Uterus (tissue), 2 donors: Measurements from ENCODE around the gene MAGI2.

Source experiments
- POLR2A ChIP-seq, 2 donors: fragments of 450-650 bp; IDR thresholded peaks; one replicate each; pipeline ENCODE4 v1.6.1; 2016; ENCODE audit warnings: antibody characterized with exemption in 2 of 2, mild to moderate bottlenecking in 1 of 2, moderate library complexity in 1 of 2
- TF ChIP-seq, protein P1 (sequence below), 4 experiments: fragments of 200-600 bp in 2 of 4; fragments of 450-650 bp in 2 of 4; sonication (generic) in 2 of 4; IDR thresholded peaks; one replicate each; pipeline ENCODE4 v1.5.1; 2016 to 2019; ENCODE audit warnings: antibody characterized with exemption in 4 of 4, mild to moderate bottlenecking in 2 of 4, moderate library complexity in 1 of 4

DNA sequence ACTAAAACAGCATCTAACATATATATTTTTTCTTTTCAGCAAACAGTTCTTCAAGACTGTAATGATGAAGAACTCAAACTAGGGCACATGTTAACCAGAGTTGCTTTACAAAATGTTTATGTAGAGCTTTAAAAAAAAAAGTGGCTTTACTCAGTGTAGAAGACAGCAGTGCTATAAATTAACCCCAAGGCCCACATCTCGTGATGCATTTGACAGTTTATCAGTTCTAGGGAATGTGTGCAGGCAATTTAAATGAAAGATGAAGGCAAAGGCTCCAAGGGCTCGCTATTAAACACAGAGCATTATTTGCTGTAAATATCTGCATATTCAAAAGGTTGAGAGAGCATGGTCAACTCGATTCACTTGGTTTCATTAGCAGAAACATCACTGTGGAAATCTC is 558.1 kb downstream of the MAGI2 start:
- TF ChIP-seq, protein P1, sequence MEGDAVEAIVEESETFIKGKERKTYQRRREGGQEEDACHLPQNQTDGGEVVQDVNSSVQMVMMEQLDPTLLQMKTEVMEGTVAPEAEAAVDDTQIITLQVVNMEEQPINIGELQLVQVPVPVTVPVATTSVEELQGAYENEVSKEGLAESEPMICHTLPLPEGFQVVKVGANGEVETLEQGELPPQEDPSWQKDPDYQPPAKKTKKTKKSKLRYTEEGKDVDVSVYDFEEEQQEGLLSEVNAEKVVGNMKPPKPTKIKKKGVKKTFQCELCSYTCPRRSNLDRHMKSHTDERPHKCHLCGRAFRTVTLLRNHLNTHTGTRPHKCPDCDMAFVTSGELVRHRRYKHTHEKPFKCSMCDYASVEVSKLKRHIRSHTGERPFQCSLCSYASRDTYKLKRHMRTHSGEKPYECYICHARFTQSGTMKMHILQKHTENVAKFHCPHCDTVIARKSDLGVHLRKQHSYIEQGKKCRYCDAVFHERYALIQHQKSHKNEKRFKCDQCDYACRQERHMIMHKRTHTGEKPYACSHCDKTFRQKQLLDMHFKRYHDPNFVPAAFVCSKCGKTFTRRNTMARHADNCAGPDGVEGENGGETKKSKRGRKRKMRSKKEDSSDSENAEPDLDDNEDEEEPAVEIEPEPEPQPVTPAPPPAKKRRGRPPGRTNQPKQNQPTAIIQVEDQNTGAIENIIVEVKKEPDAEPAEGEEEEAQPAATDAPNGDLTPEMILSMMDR (IDR thresholded peaks at IDR 0.05): no peak
- TF ChIP-seq POLR2A (IDR thresholded peaks at IDR 0.05): no peak
